DND-41 (cell line): ENCODE measurements around the gene USP24.

Source experiments
- ATAC-seq: fragments of 200-7000 bp; cut with Tn5 transposase; 3 replicates; pipeline ENCODE4 v1.9.1; 2021; ENCODE audit warnings: low read depth; ENCODE audit not compliant: insufficient read depth
- DNase-seq: peaks from one replicate; pipeline ENCODE4 v3.0.0-alpha.2; 2020
- H2AFZ ChIP-seq: 2 replicates; pipeline ENCODE4 v1.6.0; 2012; ENCODE audit warnings: low read depth, low read length
- H3K27ac ChIP-seq: 2 replicates; pipeline ENCODE4 v1.5.1; 2012; ENCODE audit warnings: low read length, inconsistent platforms
- H3K27me3 ChIP-seq: fragments of 200-600 bp; sonication (generic); 2 replicates; pipeline ENCODE4 v1.6.0; 2012; ENCODE audit warnings: low read length, mild to moderate bottlenecking, inconsistent platforms; ENCODE audit not compliant: insufficient read depth, poor library complexity
- H3K36me3 ChIP-seq: 2 replicates; pipeline ENCODE4 v1.5.1; 2012; ENCODE audit warnings: low read length, inconsistent platforms; ENCODE audit not compliant: insufficient read depth
- H3K4me1 ChIP-seq: 2 replicates; pipeline ENCODE4 v1.5.1; 2012; ENCODE audit warnings: mild to moderate bottlenecking, low read length; ENCODE audit not compliant: insufficient read depth
- H3K4me2 ChIP-seq: 2 replicates; pipeline ENCODE4 v1.6.0; 2012; ENCODE audit warnings: mild to moderate bottlenecking, moderate library complexity, low read length, inconsistent platforms; ENCODE audit not compliant: insufficient read depth
- H3K4me3 ChIP-seq, 2 experiments: fragments of 200-600 bp in 1 of 2; shearing (Covaris generic) in 1 of 2; 2 replicates each; pipeline ENCODE4 v1.5.1; 2012 to 2016; ENCODE audit warnings: inconsistent platforms in 2 of 2, low read length in 2 of 2, mild to moderate bottlenecking in 2 of 2, low read depth in 1 of 2, moderate library complexity in 1 of 2
- H3K79me2 ChIP-seq: 2 replicates; pipeline ENCODE4 v1.6.0; 2012; ENCODE audit warnings: low read length, inconsistent platforms; ENCODE audit not compliant: insufficient read depth
- H3K9ac ChIP-seq: 2 replicates; pipeline ENCODE4 v1.6.0; 2012; ENCODE audit warnings: low read depth, mild to moderate bottlenecking, inconsistent platforms, low read length, moderate library complexity
- H3K9me3 ChIP-seq: 2 replicates; pipeline ENCODE4 v1.5.1; 2012; ENCODE audit warnings: low read length, moderate library complexity, mild to moderate bottlenecking, inconsistent platforms; ENCODE audit not compliant: insufficient read depth, severe bottlenecking
- H4K20me1 ChIP-seq: 2 replicates; pipeline ENCODE4 v1.6.0; 2012; ENCODE audit warnings: low read length; ENCODE audit not compliant: insufficient read depth
- CTCF ChIP-seq: IDR thresholded peaks from 2 replicates; pipeline ENCODE4 v1.5.1; 2012; ENCODE audit warnings: borderline replicate concordance, low read length, moderate library complexity, mild to moderate bottlenecking; ENCODE audit not compliant: poor library complexity, severe bottlenecking; ENCODE audit errors: extremely low read depth
- EZH2 ChIP-seq: IDR thresholded peaks from 3 replicates; pipeline ENCODE4 v1.6.1; 2012; ENCODE audit warnings: borderline replicate concordance, low read depth, mild to moderate bottlenecking, moderate library complexity, low read length, inconsistent platforms; ENCODE audit not compliant: severe bottlenecking

The USP24 gene

GRCh38 chr1:55048453-55049270, 166.5 kb downstream of the USP24 start:
- no peaks in the 10 kb centered on the region for H3K36me3 ChIP-seq
- H3K27me3 ChIP-seq: no peaks in the 10 kb centered on the region
- no peaks in the 10 kb centered on the region for H3K4me1 ChIP-seq
- H3K27ac ChIP-seq: no peak overlapping the region
- no peak overlapping the region for H3K9ac ChIP-seq
- ATAC-seq (no peak), DNase-seq (no peak)
- no peaks in the 10 kb centered on the region for H3K9me3 ChIP-seq
- TF ChIP-seq EZH2 (no peak), CTCF (no peak)
- H3K4me3 ChIP-seq: no peak overlapping the region
- H4K20me1 ChIP-seq: no peaks in the 10 kb centered on the region
- H3K4me2 ChIP-seq: no peak overlapping the region
- H3K79me2 ChIP-seq: no peaks in the 10 kb centered on the region
- H2AFZ ChIP-seq: no peak overlapping the region

GRCh38 chr1:55047611-55048010, 167.6 kb downstream of the USP24 start:
- Histone ChIP-seq H3K36me3 (no peaks in the 10 kb centered on the region), H3K27ac (no peak overlapping the region), H4K20me1 (no peaks in the 10 kb centered on the region), H3K79me2 (no peaks in the 10 kb centered on the region), H3K4me2 (no peak overlapping the region), H3K4me1 (no peaks in the 10 kb centered on the region), H3K9ac (no peak overlapping the region), H3K4me3 (no peak overlapping the region), H3K9me3 (no peaks in the 10 kb centered on the region), H2AFZ (no peak overlapping the region), H3K27me3 (no peaks in the 10 kb centered on the region)
- no peak for ATAC-seq
- DNase-seq: no peak
- TF ChIP-seq CTCF (no peak), EZH2 (no peak)

- Histone ChIP-seq H3K27ac (no peak overlapping the region), H3K4me3 (no peak overlapping the region), H3K27me3 (no peaks in the 10 kb centered on the region), H3K4me1 (no peaks in the 10 kb centered on the region), H2AFZ (no peak overlapping the region), H3K9me3 (no peaks in the 10 kb centered on the region), H3K4me2 (no peak overlapping the region), H3K36me3 (no peaks in the 10 kb centered on the region), H3K9ac (no peak overlapping the region), H4K20me1 (no peaks in the 10 kb centered on the region), H3K79me2 (no peaks in the 10 kb centered on the region)
- ATAC-seq: no peak
- DNase-seq: no peak
- TF ChIP-seq CTCF: no peak
- no peak for TF ChIP-seq EZH2
These were observed 168.3 kb downstream of the USP24 start for GRCh38 chr1:55046871-55047270.

- no peaks in the 10 kb centered on the region for H3K36me3 ChIP-seq
- no peak overlapping the region for H2AFZ ChIP-seq
- H3K79me2 ChIP-seq: no peaks in the 10 kb centered on the region
- H3K27me3 ChIP-seq: peaks cover 5% of the 10 kb centered on the region
- DNase-seq (no peak), ATAC-seq (no peak)
- no peaks in the 10 kb centered on the region for H3K9me3 ChIP-seq
- no peak for TF ChIP-seq CTCF
- no peak for TF ChIP-seq EZH2
- H4K20me1 ChIP-seq: no peaks in the 10 kb centered on the region
- H3K4me1 ChIP-seq: no peaks in the 10 kb centered on the region
- H3K27ac ChIP-seq: no peak overlapping the region
- no peak overlapping the region for H3K4me3 ChIP-seq
- no peak overlapping the region for H3K9ac ChIP-seq
- H3K4me2 ChIP-seq: no peak overlapping the region
These were observed 169.7 kb downstream of the USP24 start for GRCh38 chr1:55045430-55045829.
